Mesodermal cell (in vitro differentiated cells): Measurements from ENCODE around the gene PIK3R6.
"Not testable (repeated sequence)": the region's sequence is repeated elsewhere in the genome, so short reads cannot be mapped to it uniquely, and the experiment has no call there.

ENCODE experiments used
- H3K27ac ChIP-seq: 2 replicates; pipeline ENCODE4 v1.7.0; 2013; ENCODE audit warnings: mild to moderate bottlenecking, low read depth, low read length, moderate library complexity; ENCODE audit not compliant: severe bottlenecking
- H3K36me3 ChIP-seq: 2 replicates; pipeline ENCODE4 v1.7.1; 2013; ENCODE audit warnings: mild to moderate bottlenecking, low read length, moderate library complexity; ENCODE audit not compliant: control insufficient read depth, insufficient read depth
- H3K4me1 ChIP-seq: one replicate; pipeline ENCODE4 v1.7.1; 2013; ENCODE audit warnings: mild to moderate bottlenecking, low read length; ENCODE audit not compliant: insufficient read depth, control insufficient read depth, poor library complexity, severe bottlenecking
- H3K4me3 ChIP-seq: 2 replicates; pipeline ENCODE4 v1.7.0; 2013; ENCODE audit warnings: low read length, control low read depth, mild to moderate bottlenecking; ENCODE audit not compliant: insufficient read depth, poor library complexity, severe bottlenecking; ENCODE audit errors: extremely low read depth
- H3K9me3 ChIP-seq: 2 replicates; pipeline ENCODE4 v1.7.1; 2013; ENCODE audit warnings: mild to moderate bottlenecking, low read length, moderate library complexity; ENCODE audit not compliant: control insufficient read depth
- WGBS, 2 experiments: methylation state at CpG; one replicate each; pipeline ENCODE4 v1.1.5; 2013; ENCODE audit warnings: missing lambda C conversion rate in 2 of 2; ENCODE audit not compliant: insufficient coverage in 2 of 2; 5-methylcytosine and 5-hydroxymethylcytosine counted together

Gene PIK3R6

GRCh38 chr17:8821446-8822105 lies 45.9 kb downstream of the PIK3R6 start:
- no peak overlapping the region for H3K27ac ChIP-seq
- WGBS, 2 experiments = 84 to 91% methylated on average over 4 to 6 of the region's 10 CpGs

GRCh38 chr17:8820311-8821010 lies 47.0 kb downstream of the PIK3R6 start:
- Histone ChIP-seq H3K36me3 (no peaks in the 10 kb centered on the region), H3K4me3 (no peak overlapping the region), H3K27ac (no peak overlapping the region), H3K4me1 (no peaks in the 10 kb centered on the region), H3K9me3 (peaks cover 5% of the 10 kb centered on the region)
- 81 to 88% methylated on average over 6 of the region's 8 CpGs for WGBS, 2 experiments

More at GRCh38 chr17:8821446-8822105, 45.9 kb downstream of the PIK3R6 start:
- no peak overlapping the region for H3K4me3 ChIP-seq
- H3K36me3 ChIP-seq = no peaks in the 10 kb centered on the region
- H3K4me1 ChIP-seq = no peaks in the 10 kb centered on the region
- H3K9me3 ChIP-seq = peaks cover 5% of the 10 kb centered on the region

- Histone ChIP-seq H3K27ac (no peak overlapping the region), H3K36me3 (no peaks in the 10 kb centered on the region), H3K4me3 (no peak overlapping the region), H3K9me3 (no peaks in the 10 kb centered on the region), H3K4me1 (no peaks in the 10 kb centered on the region)
- 71 to 82% methylated on average over 1 of the region's 3 CpGs for WGBS, 2 experiments
Measured at GRCh38 chr17:8818654-8819330, 48.7 kb downstream of the PIK3R6 start.

- Histone ChIP-seq H3K36me3 (no peaks in the 10 kb centered on the region), H3K9me3 (no peaks in the 10 kb centered on the region), H3K4me1 (no peaks in the 10 kb centered on the region), H3K4me3 (no peak overlapping the region), H3K27ac (no peak overlapping the region)
- 86 to 90% methylated on average over 7 to 8 of the region's 8 CpGs for WGBS, 2 experiments
Measured at GRCh38 chr17:8818047-8818446, 49.4 kb downstream of the PIK3R6 start.

DNA sequence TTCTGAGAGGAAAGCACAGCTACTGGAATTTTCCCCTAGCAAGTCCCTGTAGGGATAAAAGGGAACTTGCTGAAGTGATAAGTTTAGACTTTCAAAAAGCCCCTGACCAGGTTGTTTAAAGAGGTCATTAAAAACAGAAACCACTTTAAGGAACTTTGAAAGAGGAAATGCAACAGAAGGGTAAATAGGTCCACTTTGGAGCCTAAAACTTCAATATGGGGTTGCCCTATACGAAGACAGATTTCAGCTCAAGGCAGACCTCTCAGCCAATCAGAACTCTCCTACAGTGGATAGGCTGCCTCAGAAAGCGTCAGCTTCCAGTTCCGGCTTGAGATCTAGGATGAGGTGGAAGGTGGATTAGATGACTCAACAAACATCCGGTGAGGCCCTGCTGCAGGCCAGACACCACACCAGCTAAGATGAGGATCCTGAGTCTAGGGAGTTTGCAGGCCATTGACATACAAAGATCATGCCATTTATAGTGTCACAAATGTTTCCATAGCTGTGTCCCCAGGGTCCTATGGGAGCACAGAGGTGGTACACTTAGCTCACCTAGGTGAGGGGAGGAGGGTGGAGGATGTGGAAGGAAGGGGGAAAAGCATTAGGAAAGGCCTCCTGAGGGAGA lies 60.4 kb downstream of the PIK3R6 start:
- H3K4me1 ChIP-seq = no peaks in the 10 kb centered on the region
- no peaks in the 10 kb centered on the region for H3K9me3 ChIP-seq
- WGBS, 2 experiments = 79 to 87% methylated on average over 3 of the region's 4 CpGs
- H3K27ac ChIP-seq = no peak overlapping the region
- H3K4me3 ChIP-seq = no peak overlapping the region
- no peaks in the 10 kb centered on the region for H3K36me3 ChIP-seq

DNA sequence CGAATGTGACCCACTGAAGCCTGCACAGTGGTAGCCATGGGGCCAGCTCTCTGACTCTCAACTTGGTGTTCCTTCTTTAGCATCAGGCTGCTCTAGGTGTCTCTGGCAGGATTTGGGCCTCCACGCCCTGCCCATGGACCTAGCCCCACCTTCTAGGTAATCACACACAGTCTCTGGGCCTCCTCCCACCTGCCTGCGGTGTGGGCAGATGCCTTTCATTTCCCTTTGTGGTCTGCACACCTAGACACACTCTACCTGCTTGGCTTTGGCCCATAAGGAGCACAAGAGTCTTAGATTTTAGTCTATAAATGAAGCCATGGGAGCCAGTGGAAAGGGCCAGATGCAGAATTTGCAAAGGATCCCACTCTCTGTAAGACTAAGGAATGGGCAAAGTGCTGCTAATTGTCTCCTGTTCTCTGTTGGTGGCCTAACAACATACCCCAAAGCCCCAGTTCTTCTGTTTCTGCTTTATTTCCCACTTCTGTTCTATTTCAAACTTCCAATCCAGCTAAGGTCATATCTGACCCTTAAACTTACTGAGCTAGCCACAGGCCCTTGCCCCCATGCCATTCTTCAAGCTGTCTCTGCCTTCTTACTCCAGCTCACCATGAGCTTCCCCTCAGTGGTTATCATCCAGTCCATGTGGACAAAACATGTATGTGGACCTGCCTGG lies 61.1 kb downstream of the PIK3R6 start:
- H3K4me1 ChIP-seq = no peaks in the 10 kb centered on the region
- no peak overlapping the region for H3K27ac ChIP-seq
- no peak overlapping the region for H3K4me3 ChIP-seq
- no peaks in the 10 kb centered on the region for H3K36me3 ChIP-seq
- 90 to 91% methylated on average over 2 to 3 of the region's 3 CpGs for WGBS, 2 experiments
- no peaks in the 10 kb centered on the region for H3K9me3 ChIP-seq

DNA sequence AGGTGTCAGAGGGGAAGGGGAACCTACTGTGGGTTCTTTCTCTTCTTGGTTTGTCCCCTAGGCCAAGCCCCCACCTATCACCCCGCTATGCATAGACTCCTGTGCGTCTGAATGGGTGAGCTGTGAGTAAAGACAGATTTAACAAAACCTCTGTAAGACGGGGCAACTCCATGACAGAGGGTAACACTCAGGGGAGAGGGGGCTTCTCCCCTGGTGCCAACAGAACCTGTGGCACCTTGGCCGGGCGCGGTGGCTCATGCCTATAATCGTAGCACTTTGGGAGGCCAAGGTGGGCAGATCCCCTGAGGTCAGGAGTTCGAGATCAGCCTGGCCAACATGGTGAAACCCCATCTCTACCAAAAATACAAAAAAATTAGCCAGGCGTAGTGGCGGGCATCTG lies 62.1 kb downstream of the PIK3R6 start:
- not testable (repeated sequence) for H3K4me3 ChIP-seq, H3K36me3 ChIP-seq, H3K4me1 ChIP-seq, H3K9me3 ChIP-seq, H3K27ac ChIP-seq
- 88 to 90% methylated on average over 3 to 6 of the region's 10 CpGs for WGBS, 2 experiments

DNA sequence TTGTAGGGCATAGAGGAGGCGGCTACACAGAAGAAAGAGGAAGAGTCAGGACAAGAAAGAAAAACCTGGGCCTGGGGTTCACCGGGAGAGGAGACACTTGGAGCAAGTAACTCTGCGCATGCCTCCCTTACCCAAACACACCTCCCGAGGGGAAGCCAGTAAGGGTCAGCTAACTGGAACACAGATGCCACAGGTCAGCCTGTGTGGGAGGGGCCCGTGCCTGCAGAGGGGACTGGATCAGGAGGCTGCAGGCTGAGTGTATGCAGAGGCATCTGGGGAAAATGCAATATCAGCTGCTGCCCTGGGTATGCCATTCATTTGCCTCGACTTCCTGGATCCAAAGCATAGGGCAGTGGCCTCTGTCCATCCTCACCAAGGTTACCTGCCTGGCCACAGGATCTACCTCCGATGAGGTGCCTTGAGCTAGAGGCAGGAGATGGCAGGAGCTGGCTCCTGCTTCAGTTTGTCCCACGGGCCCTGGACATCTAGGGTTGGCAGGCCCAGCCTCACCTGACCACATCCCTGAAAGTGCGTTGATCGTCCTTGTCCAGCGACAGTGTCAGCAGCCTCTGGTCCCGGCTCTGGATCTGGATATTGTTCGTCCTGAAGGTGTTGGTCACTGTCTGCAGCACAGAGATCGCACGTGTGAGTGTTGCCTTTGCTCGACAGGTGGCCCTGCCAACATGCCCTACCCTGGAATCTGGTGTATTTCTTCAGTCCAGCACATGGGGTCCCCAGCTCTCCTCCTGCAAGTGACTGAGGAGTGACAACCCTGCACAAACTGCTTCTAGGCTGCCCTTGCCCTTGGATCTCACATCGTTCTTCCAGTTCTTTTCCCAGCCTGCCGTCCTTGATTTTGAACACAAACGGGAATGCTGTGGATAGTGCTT lies 63.7 kb downstream of the PIK3R6 start:
- H3K27ac ChIP-seq = no peak overlapping the region
- no peaks in the 10 kb centered on the region for H3K36me3 ChIP-seq
- H3K9me3 ChIP-seq = no peaks in the 10 kb centered on the region
- WGBS, 2 experiments = 77 to 82% methylated on average over 14 to 15 of the region's 19 CpGs
- H3K4me1 ChIP-seq = no peaks in the 10 kb centered on the region
- no peak overlapping the region for H3K4me3 ChIP-seq

DNA sequence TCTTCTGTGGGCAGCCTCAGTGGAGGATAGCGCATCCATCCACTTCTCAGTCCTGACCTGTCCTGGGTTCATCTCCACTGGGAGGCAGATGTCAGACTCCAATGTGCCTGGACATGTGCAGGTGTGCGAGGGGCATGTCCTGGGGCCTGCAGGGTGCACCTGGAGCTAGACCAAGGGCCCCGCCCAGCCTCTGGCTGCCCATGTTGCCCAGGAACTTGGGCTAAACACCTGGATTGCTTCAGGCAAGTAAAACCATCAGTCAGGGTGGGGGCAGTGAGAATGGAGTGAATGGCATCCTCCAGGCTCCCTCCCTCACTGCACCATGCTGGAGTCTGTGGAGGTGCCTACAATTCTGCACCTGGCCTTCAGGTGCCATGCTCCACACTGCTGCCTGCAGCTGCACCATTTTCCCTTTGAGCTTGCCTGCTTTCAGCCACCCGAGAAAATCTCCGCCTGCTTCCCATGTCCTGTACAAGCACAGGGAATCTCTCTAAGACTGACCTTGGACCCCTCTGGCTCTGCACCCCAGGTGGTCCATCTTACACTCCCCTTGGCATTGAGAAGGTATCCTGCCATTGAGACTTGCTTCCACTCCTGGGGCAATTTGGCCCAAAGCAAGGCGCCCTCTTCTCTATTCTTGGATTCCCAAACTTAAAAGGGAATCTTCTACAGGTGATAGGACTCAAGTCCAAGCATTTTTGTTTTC lies 66.2 kb downstream of the PIK3R6 start:
- H3K9me3 ChIP-seq = no peaks in the 10 kb centered on the region
- 91 to 97% methylated on average over 5 to 6 of the region's 6 CpGs for whole genome bisulfite sequencing, 2 experiments
- no peak overlapping the region for H3K27ac ChIP-seq
- H3K36me3 ChIP-seq = no peaks in the 10 kb centered on the region
- no peaks in the 10 kb centered on the region for H3K4me1 ChIP-seq
- H3K4me3 ChIP-seq = no peak overlapping the region
